ENCODE measurements around the gene CDK5. TPM values are rescaled to one million over a fixed set of nuclear protein-coding genes. Genes with fewer than 3 reads are reported as not detected.

Gene CDK5
- total and polyA plus RNA-seq, 9 of the 15 experiments (the other 6 are each of a cell fraction or from before 2014, with no cell fraction given), result 3.2 to 38.0 (median 27.5) TPM

GRCh38 chr7:151082141-151083070 lies 24.7 kb upstream of the CDK5 start (continued):
- TF ChIP-seq HOMEZ (CRISPR knock-in tag; IDR thresholded peaks at IDR 0.05), result no peak
- no peak for TF ChIP-seq E2F3 (CRISPR knock-in tag; IDR thresholded peaks at IDR 0.05)
- no peak for TF ChIP-seq IRF1 (CRISPR knock-in tag; IDR thresholded peaks at IDR 0.05; ENCODE audit: borderline replicate concordance)
- TF ChIP-seq NCOA6 (IDR thresholded peaks at IDR 0.05), result no peak
- TF ChIP-seq EP300 (IDR thresholded peaks at IDR 0.05; ENCODE audit: low read length), result no peak
- no peak for TF ChIP-seq SLC30A9 (CRISPR knock-in tag; IDR thresholded peaks at IDR 0.05)
- TF ChIP-seq ATF1 (CRISPR knock-in tag; IDR thresholded peaks at IDR 0.05), result no peak
- no peak for TF ChIP-seq ATF1 (tag; IDR thresholded peaks at IDR 0.05)
- no peak for TF ChIP-seq ZFP1 (CRISPR knock-in tag; IDR thresholded peaks at IDR 0.05)
- TF ChIP-seq TCF7L2 (IDR thresholded peaks at IDR 0.05; ENCODE audit: low read depth, low read length), result no peak
- TF ChIP-seq SRSF3 (IDR thresholded peaks at IDR 0.05; ENCODE audit: insufficient read depth, low read length), result 0 out of 2 replicates have a peak, but pooled peaks have one; percentile 24
- 0 out of 2 replicates have a peak, but pooled peaks have one; percentile 18 for TF ChIP-seq ZBTB9 (CRISPR knock-in tag; IDR thresholded peaks at IDR 0.05)
- peak; percentile 43; the same call in 1 of the 2 replicates for TF ChIP-seq PHF21A (IDR thresholded peaks at IDR 0.05; ENCODE audit: borderline replicate concordance, low read depth)
- TF ChIP-seq MLX (CRISPR knock-in tag; conservative IDR thresholded peaks at IDR 0.05), result no peak
- TF ChIP-seq SMARCB1 (IDR thresholded peaks at IDR 0.05; ENCODE audit: insufficient read length, low read depth), result no peak
- TF ChIP-seq MTA2 (IDR thresholded peaks at IDR 0.05; ENCODE audit: low read depth), result peak; percentile 17; the same call in 1 of the 2 replicates
- TF ChIP-seq SMAD4 (CRISPR knock-in tag; conservative IDR thresholded peaks at IDR 0.05), result 0 out of 2 replicates have a peak, but pooled peaks have one; percentile 21
- no peak for TF ChIP-seq RFX7 (CRISPR knock-in tag; IDR thresholded peaks at IDR 0.05)
- no peak for TF ChIP-seq MYC (IDR thresholded peaks at IDR 0.05; ENCODE audit: low read depth, low read length)
- peak; percentile 75 for TF ChIP-seq MYC (CRISPR knock-in tag; IDR thresholded peaks at IDR 0.05; ENCODE audit: borderline replicate concordance, low read depth)
- TF ChIP-seq ZC3H11A (IDR thresholded peaks at IDR 0.05; ENCODE audit: low read depth, low read length), result 0 out of 2 replicates have a peak, but pooled peaks have one; percentile 42
- no peak for TF ChIP-seq GTF2E2 (tag; IDR thresholded peaks at IDR 0.05)

Measured in K562 (cell line).